ENCODE results near the gene TNFRSF6B.
"Not testable (repeated sequence)": the region's sequence is repeated elsewhere in the genome, so short reads cannot be mapped to it uniquely, and the experiment has no call there.

The TNFRSF6B gene, protein sequence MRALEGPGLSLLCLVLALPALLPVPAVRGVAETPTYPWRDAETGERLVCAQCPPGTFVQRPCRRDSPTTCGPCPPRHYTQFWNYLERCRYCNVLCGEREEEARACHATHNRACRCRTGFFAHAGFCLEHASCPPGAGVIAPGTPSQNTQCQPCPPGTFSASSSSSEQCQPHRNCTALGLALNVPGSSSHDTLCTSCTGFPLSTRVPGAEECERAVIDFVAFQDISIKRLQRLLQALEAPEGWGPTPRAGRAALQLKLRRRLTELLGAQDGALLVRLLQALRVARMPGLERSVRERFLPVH

DNA sequence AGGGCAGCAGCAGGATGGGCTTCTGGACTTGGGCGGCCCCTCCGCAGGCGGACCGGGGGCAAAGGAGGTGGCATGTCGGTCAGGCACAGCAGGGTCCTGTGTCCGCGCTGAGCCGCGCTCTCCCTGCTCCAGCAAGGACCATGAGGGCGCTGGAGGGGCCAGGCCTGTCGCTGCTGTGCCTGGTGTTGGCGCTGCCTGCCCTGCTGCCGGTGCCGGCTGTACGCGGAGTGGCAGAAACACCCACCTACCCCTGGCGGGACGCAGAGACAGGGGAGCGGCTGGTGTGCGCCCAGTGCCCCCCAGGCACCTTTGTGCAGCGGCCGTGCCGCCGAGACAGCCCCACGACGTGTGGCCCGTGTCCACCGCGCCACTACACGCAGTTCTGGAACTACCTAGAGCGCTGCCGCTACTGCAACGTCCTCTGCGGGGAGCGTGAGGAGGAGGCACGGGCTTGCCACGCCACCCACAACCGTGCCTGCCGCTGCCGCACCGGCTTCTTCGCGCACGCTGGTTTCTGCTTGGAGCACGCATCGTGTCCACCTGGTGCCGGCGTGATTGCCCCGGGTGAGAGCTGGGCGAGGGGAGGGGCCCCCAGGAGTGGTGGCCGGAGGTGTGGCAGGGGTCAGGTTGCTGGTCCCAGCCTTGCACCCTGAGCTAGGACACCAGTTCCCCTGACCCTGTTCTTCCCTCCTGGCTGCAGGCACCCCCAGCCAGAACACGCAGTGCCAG lies at the start of gene TNFRSF6B:
TNFRSF6B (plus strand) TSS at position 25 of the 729 bp plus-strand sequence; CDS start at position 141, 116 bp downstream.
- POLR2A ChIA-PET: no interaction called here
- TF ChIP-seq, protein P1, sequence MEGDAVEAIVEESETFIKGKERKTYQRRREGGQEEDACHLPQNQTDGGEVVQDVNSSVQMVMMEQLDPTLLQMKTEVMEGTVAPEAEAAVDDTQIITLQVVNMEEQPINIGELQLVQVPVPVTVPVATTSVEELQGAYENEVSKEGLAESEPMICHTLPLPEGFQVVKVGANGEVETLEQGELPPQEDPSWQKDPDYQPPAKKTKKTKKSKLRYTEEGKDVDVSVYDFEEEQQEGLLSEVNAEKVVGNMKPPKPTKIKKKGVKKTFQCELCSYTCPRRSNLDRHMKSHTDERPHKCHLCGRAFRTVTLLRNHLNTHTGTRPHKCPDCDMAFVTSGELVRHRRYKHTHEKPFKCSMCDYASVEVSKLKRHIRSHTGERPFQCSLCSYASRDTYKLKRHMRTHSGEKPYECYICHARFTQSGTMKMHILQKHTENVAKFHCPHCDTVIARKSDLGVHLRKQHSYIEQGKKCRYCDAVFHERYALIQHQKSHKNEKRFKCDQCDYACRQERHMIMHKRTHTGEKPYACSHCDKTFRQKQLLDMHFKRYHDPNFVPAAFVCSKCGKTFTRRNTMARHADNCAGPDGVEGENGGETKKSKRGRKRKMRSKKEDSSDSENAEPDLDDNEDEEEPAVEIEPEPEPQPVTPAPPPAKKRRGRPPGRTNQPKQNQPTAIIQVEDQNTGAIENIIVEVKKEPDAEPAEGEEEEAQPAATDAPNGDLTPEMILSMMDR (IDR thresholded peaks at IDR 0.05; ENCODE audit: control extremely low read depth, extremely low read depth, low read depth, missing control alignments): no peak
- CTCF ChIA-PET: interaction anchor here (0.6 to 2.2 kb wide), 3 partner anchors 11 to 159 kb away, joined by 3 to 9 read pairs (median 5); partner anchors contain the start of genes ARFRP1, PTK6 and ZGPAT
- DNase-seq (ENCODE audit: extremely low spot score): no peak

DNA sequence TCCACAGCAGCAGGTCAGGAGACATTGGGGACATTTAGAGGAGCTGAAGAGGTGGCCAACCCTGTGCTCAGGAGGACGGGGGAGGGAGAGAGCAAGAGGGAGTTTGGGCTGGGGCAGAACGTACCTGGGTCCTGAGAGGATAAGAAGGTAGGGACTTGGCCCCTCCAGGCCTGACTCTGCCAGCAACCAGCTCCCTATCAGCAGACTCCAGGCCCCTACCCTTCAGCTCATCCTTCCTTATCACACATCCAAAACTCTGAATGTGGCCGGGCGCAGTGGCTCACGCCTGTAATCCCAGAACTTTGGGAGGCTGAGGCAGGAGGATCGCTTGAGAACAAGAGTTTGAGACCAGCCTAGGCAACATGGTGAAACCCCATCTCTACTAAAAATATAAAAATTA lies 48.3 kb upstream of the TNFRSF6B start:
- POLR2A ChIA-PET: no interaction called here
- DNase-seq (ENCODE audit: extremely low spot score): no peak
- CTCF ChIA-PET: interaction anchor here (1.1 kb wide), 1 partner anchor 111 kb away, joined by 3 read pairs; no protein-coding TSS in a partner anchor
- TF ChIP-seq, protein P1 (IDR thresholded peaks at IDR 0.05; ENCODE audit: control extremely low read depth, extremely low read depth, low read depth, missing control alignments): no peak

DNA sequence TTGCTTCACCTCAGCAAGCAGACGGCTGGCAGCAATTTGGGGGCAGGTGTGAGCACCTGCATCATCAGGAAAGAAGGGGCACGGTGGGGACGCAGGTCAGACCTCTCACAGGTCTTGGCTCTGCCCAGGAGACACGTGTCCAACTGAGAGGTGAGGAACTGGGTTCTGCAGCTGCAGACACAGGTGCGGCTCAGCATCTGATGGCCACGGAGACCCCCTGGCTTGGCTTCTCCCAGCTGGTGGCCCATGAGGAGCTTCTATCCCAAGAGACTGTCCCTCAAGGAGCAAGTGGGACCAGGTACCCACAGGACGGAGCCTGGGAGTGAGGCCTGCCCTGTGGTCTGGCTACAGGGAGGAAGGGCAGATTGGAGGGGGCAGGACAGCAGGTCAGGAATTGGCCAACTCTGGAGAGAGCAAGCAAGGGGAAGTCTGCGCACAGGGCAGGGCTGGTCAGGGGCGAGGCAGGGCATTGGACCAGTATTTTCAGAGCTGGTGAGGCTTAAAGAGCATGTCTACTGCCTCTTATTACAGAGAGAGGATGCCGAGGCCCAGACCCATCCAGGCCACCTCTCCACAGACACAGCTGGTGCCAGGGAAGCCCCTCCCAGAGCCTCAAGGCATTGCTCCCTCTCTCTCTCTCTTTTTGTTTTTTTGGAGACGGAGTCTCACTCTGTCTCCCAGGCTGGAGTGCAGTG lies 47.4 kb upstream of the TNFRSF6B start:
- TF ChIP-seq, protein P1 (IDR thresholded peaks at IDR 0.05; ENCODE audit: control extremely low read depth, extremely low read depth, low read depth, missing control alignments): no peak
- ChIA-PET CTCF (interaction anchor here (1.1 kb wide), 1 partner anchor 111 kb away, joined by 3 read pairs; no protein-coding TSS in a partner anchor), POLR2A (no interaction called here)
- no peak for DNase-seq (ENCODE audit: extremely low spot score)

DNA sequence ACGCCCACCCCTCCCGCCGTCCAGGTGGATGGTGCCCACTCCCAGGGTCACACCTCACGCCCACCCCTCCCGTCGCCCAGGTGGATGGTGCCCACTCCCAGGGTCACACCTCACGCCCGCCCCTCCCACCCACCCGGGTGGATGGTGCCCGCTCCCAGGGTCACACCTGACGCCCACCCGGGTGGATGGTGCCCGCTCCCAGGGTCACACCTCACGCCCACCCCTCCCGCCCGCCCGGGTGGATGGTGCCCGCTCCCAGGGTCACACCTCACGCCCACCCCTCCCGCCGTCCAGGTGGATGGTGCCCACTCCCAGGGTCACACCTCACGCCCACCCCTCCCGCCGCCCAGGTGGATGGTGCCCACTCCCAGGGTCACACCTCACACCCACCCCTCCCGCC lies 46.0 kb upstream of the TNFRSF6B start:
- POLR2A ChIA-PET; DNase-seq (ENCODE audit: extremely low spot score); CTCF ChIA-PET: not testable (repeated sequence)

DNA sequence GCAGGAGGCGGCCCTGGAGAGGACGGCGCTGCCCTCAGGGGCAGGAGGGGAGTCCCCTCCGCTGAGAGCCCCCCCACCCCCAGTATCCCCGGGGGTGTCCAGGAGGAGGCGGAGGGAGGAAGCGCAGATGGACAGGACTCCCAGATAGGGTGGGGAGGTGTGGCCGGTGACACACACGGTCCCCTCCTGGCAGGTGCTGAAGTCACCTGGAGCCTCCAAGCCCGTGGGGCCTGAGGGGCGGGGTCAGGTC lies 44.6 kb upstream of the TNFRSF6B start:
- DNase-seq (ENCODE audit: extremely low spot score): no peak
- POLR2A ChIA-PET: interaction anchor here (0.6 kb wide), 1 partner anchor 213 kb away, joined by 3 read pairs; the partner anchor contains the start of gene TPD52L2
- CTCF ChIA-PET: interaction anchor here (0.7 kb wide), 1 partner anchor 135 kb away, joined by 3 read pairs; no protein-coding TSS in a partner anchor
- TF ChIP-seq, protein P1 (IDR thresholded peaks at IDR 0.05; ENCODE audit: control extremely low read depth, extremely low read depth, low read depth, missing control alignments): no peak

DNA sequence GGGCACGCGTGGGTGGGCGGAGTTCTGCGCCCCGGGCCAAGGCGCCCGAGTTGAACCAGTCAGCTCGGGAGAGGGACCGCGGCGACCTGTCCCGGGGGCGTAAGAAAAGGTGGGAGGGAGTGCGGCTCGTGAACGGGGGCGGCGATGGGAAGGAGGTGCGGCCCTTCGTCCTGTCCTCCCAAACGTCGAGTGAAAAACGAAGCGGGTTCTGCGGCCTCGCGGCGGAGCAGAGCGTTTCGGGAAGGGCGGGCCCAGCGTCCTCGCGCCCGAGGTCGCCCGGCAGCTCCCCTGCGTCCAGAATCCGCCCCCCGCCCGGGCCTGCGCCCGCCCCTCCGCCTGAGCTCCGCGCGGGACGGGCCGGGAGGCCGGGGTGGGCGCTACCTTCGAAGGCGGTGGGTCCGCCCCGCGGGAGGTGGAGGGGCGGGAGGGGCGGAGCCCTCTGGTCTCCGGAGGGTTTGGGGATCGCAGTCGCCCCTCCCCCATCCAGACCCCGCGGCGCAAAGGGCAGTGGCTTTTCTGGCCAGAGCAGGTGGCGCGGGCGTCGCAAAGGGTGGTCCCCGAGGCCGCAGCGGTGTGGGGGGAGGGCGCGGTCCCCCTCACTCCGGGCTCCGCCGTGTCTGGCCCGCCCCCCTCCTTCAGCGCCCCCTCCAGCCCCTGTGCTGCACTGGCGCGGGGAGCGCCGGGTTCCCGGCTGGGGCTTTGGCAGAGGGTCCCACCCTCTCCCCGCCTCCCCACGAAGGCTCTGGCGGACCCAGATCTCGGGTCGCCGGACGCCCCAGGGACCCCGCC lies 44.1 kb upstream of the TNFRSF6B start:
- TF ChIP-seq, protein P1 (IDR thresholded peaks at IDR 0.05; ENCODE audit: control extremely low read depth, extremely low read depth, low read depth, missing control alignments): no peak
- DNase-seq (ENCODE audit: extremely low spot score): no peak
- CTCF ChIA-PET: interaction anchor here (0.7 kb wide), 1 partner anchor 135 kb away, joined by 3 read pairs; no protein-coding TSS in a partner anchor
- POLR2A ChIA-PET: interaction anchor here (0.6 kb wide), 1 partner anchor 213 kb away, joined by 3 read pairs; the partner anchor contains the start of gene TPD52L2

Measured in GM10248 (cell line).